Measurements from ENCODE around the gene PRKAB2. TPM values are rescaled to one million over a fixed set of nuclear protein-coding genes. Genes with fewer than 3 reads are reported as not detected.

The PRKAB2 gene
- total and polyA plus RNA-seq, 9 of the 15 experiments (the other 6 are each of a cell fraction or from before 2014, with no cell fraction given), result 2.3 to 20.8 (median 7.9) TPM

DNA sequence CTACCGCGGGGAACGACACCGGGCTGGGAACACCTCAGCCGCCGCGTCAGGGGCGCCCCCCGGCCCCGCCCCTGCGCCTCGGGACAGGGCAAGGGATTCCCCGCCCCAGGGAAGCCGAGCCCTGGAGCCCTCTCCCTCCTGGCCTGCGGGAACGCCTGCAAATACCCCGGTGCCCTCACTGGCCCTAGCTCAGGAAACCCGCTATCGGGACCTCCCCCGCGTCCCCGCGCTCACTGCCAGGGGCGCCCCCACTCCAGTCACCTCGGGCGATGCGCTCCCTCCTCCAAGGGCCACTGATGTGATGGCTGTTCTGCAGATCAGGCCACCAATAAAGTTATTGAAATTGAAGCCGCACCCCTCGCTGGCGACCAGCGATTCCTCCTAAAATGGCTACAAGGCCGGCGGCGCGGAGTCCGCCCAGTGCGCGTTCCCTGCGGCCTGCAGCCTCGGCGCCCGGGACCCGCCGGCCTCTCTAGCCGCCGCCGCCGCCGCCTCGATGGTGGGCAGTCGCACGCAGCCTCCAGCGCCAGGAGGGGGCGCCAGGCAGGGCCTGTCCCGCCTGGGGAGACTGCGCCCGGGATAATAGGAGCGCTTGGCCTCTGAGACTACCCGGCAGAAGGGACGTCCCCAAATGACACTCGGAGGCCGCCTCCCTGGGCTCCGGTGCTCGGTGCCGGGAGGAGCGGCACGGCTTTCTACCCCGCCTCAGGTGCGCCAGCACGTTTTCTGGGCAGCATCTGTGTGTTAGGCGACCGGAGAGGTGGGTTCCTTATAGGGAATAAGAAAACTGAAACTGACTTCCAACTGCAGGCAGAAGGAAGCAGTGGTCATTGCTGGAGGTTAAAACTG, at the start of gene PRKAB2 (continued):
- no peak for TF ChIP-seq FOXP4 (CRISPR knock-in tag; IDR thresholded peaks at IDR 0.05; ENCODE audit: borderline replicate concordance)
- no peak for TF ChIP-seq JUNB (CRISPR knock-in tag; conservative IDR thresholded peaks at IDR 0.05)
- TF ChIP-seq DIDO1 (tag; IDR thresholded peaks at IDR 0.05; ENCODE audit: low read depth), result peak; percentile 50; the same call in 1 of the 2 replicates
- TF ChIP-seq ID3 (CRISPR knock-in tag; IDR thresholded peaks at IDR 0.05), result no peak
- 0 out of 2 replicates have a peak, but pooled peaks have one; percentile 40 for TF ChIP-seq ID3 (tag; IDR thresholded peaks at IDR 0.05)
- TF ChIP-seq, protein P1, sequence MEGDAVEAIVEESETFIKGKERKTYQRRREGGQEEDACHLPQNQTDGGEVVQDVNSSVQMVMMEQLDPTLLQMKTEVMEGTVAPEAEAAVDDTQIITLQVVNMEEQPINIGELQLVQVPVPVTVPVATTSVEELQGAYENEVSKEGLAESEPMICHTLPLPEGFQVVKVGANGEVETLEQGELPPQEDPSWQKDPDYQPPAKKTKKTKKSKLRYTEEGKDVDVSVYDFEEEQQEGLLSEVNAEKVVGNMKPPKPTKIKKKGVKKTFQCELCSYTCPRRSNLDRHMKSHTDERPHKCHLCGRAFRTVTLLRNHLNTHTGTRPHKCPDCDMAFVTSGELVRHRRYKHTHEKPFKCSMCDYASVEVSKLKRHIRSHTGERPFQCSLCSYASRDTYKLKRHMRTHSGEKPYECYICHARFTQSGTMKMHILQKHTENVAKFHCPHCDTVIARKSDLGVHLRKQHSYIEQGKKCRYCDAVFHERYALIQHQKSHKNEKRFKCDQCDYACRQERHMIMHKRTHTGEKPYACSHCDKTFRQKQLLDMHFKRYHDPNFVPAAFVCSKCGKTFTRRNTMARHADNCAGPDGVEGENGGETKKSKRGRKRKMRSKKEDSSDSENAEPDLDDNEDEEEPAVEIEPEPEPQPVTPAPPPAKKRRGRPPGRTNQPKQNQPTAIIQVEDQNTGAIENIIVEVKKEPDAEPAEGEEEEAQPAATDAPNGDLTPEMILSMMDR (IDR thresholded peaks at IDR 0.05 in 2 of 3, conservative IDR thresholded peaks at IDR 0.05 in 1 of 3; ENCODE audit: insufficient read depth in 2 of 3, low read depth in 1 of 3, low read length in 3 of 3), result peak; percentile 81 to 91 (median 83)
- TF ChIP-seq ATF7 (IDR thresholded peaks at IDR 0.05), result peak; percentile 97
- TF ChIP-seq MAX (CRISPR knock-in tag; IDR thresholded peaks at IDR 0.05), result peak; percentile 52; the same call in 1 of the 2 replicates
- TF ChIP-seq GABPB2 (CRISPR knock-in tag; conservative IDR thresholded peaks at IDR 0.05), result no peak
- TF ChIP-seq ARID1B (IDR thresholded peaks at IDR 0.05), result peak; percentile 22; the same call in 1 of the 2 replicates
- peak; percentile 13; the same call in 1 of the 2 replicates for TF ChIP-seq BHLHE40 (IDR thresholded peaks at IDR 0.05; ENCODE audit: low read length)
- no peak for TF ChIP-seq ZNF586 (CRISPR knock-in tag; conservative IDR thresholded peaks at IDR 0.05)
- TF ChIP-seq GTF2E2 (tag; IDR thresholded peaks at IDR 0.05), result 0 out of 2 replicates have a peak, but pooled peaks have one; percentile 40
- no peak for TF ChIP-seq ZNF316 (IDR thresholded peaks at IDR 0.05)
- no peak for TF ChIP-seq MEF2D (tag; conservative IDR thresholded peaks at IDR 0.05; ENCODE audit: low read depth)
- TF ChIP-seq FOXJ3 (CRISPR knock-in tag; IDR thresholded peaks at IDR 0.05), result no peak
- TF ChIP-seq SAFB (IDR thresholded peaks at IDR 0.05; ENCODE audit: borderline replicate concordance, low read depth, low read length), result no peak
- TF ChIP-seq ZNF134 (CRISPR knock-in tag; conservative IDR thresholded peaks at IDR 0.05), result no peak
- TF ChIP-seq NBN (IDR thresholded peaks at IDR 0.05; ENCODE audit: low read depth), result peak; percentile 81; the same call in 1 of the 2 replicates
- no peak for TF ChIP-seq ZSCAN32 (CRISPR knock-in tag; IDR thresholded peaks at IDR 0.05)
- TF ChIP-seq ZC3H11A (IDR thresholded peaks at IDR 0.05; ENCODE audit: low read depth, low read length), result 0 out of 2 replicates have a peak, but pooled peaks have one; percentile 23
- peak; percentile 83 for TF ChIP-seq L3MBTL2 (IDR thresholded peaks at IDR 0.05)
